Endothelial cell (in vitro differentiated cells): ENCODE results near the gene BLOC1S1. TPM values are rescaled to one million over a fixed set of nuclear protein-coding genes. Genes with fewer than 3 reads are reported as not detected.

Source experiments
- DNase-seq: peaks from one replicate; pipeline ENCODE4 v3.0.0; 2021; ENCODE audit warnings: low spot score
- H3K27ac Mint-ChIP-seq: one replicate; pipeline ENCODE4 v1.8.0; 2021; ENCODE audit warnings: mixed read lengths, inconsistent platforms; ENCODE audit not compliant: unreplicated experiment
- H3K27me3 Mint-ChIP-seq: one replicate; pipeline ENCODE4 v1.8.0; 2021; ENCODE audit warnings: mild to moderate bottlenecking, moderate library complexity, mixed read lengths, inconsistent platforms; ENCODE audit not compliant: unreplicated experiment
- H3K36me3 Mint-ChIP-seq: one replicate; pipeline ENCODE4 v1.8.0; 2021; ENCODE audit warnings: mild to moderate bottlenecking, low read depth, mixed read lengths, inconsistent platforms; ENCODE audit not compliant: unreplicated experiment
- H3K4me1 Mint-ChIP-seq: one replicate; pipeline ENCODE4 v1.8.0; 2021; ENCODE audit warnings: mild to moderate bottlenecking, mixed read lengths, inconsistent platforms; ENCODE audit not compliant: unreplicated experiment
- H3K4me3 Mint-ChIP-seq: one replicate; pipeline ENCODE4 v1.8.0; 2021; ENCODE audit warnings: mild to moderate bottlenecking, mixed read lengths, inconsistent platforms; ENCODE audit not compliant: unreplicated experiment
- H3K9me3 Mint-ChIP-seq: one replicate; pipeline ENCODE4 v1.8.0; 2021; ENCODE audit warnings: mixed read lengths, inconsistent platforms; ENCODE audit not compliant: unreplicated experiment
- CTCF ChIP-seq: fragments of 200-600 bp; sonication (generic); IDR thresholded peaks from one replicate; pipeline ENCODE4 v1.5.0; 2021; ENCODE audit warnings: antibody characterized with exemption; ENCODE audit not compliant: unreplicated experiment
- total RNA-seq: library from RNA; stranded (reverse); fragmentation: NEBNext Ultra II Directional; extraction: Animal tissue kit (Norgen Biotek cat#: 25700); gene quantifications from one replicate; pipeline ENCODE4 v1.2.1, GENCODE V29; 2021; ENCODE audit not compliant: unreplicated experiment

Gene BLOC1S1
- total RNA-seq, 1 donor from 2014 or later, result 66.5 TPM

- Mint-ChIP-seq H3K9me3 (no peaks in the 10 kb centered on the region), H3K4me1 (peaks cover 34% of the 10 kb centered on the region), H3K27me3 (peaks cover 24% of the 10 kb centered on the region), H3K4me3 (no peak overlapping the region), H3K27ac (no peak overlapping the region), H3K36me3 (peaks cover 11% of the 10 kb centered on the region)
- TF ChIP-seq CTCF, result no peak
- DNase-seq, result no peak
Measured at GRCh38 chr12:55713721-55714120, 2.1 kb upstream of the BLOC1S1 start.

DNA sequence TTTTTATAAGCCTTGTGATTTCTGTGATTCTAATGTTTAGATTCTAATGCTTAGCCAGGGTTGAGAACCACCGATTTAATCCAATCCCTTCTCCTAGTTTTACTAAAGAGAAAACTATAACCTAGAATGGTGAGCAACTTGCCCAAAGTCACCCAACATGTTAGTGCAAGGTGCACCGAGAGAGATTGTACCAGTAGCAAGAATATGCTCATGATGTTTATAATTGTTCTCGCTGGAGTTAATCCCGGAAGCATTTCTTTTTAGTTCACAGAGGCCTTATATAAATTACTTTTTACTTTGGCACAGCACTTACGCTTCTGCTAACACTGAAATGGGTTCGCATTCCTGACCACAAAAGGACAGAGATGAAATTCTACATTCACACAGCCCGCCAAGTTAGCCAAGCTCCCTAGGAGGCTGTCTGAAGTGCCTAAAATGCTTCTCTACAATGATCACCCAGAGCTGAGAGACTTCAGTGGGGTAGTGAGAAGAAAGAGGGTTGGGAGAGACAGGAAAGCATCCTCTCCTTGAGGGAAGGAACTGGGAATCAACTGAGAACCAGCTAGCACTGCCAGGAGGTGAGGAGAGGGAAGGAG is 579 bp upstream of the BLOC1S1 start:
- Mint-ChIP-seq H3K4me1 (peaks cover 29% of the 10 kb centered on the region), H3K4me3 (peak overlapping the region; percentile 94), H3K27ac (peak overlapping the region; percentile 96), H3K9me3 (no peaks in the 10 kb centered on the region), H3K36me3 (peaks cover 9% of the 10 kb centered on the region), H3K27me3 (peaks cover 27% of the 10 kb centered on the region)
- TF ChIP-seq CTCF, result no peak
- DNase-seq, result no peak

DNA sequence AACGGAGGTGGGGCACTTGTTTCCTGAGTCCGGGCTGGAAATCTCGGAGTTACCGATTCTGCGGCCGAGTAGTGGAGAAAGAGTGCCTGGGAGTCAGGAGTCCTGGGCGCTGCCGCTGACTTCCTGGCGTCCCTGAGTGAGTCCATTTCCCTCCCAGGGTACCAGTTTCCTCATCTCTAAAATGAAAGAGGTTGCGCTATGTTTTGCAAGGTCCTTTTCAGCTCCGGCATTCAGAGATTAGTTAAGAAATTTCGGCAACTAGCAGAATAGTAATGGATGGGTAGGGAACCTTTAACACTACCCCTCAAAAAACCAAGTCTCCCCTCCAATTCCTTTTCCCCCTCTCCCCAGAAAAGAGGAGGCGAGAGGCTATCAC is 724 bp downstream of the BLOC1S1 start:
- H3K4me3 Mint-ChIP-seq, result peak overlapping the region; percentile 94
- H3K27me3 Mint-ChIP-seq, result peaks cover 27% of the 10 kb centered on the region
- H3K27ac Mint-ChIP-seq, result peak overlapping the region; percentile 84
- H3K36me3 Mint-ChIP-seq, result peaks cover 9% of the 10 kb centered on the region
- H3K9me3 Mint-ChIP-seq, result no peaks in the 10 kb centered on the region
- TF ChIP-seq CTCF, result no peak
- no peak for DNase-seq
- peaks cover 29% of the 10 kb centered on the region for H3K4me1 Mint-ChIP-seq

DNA sequence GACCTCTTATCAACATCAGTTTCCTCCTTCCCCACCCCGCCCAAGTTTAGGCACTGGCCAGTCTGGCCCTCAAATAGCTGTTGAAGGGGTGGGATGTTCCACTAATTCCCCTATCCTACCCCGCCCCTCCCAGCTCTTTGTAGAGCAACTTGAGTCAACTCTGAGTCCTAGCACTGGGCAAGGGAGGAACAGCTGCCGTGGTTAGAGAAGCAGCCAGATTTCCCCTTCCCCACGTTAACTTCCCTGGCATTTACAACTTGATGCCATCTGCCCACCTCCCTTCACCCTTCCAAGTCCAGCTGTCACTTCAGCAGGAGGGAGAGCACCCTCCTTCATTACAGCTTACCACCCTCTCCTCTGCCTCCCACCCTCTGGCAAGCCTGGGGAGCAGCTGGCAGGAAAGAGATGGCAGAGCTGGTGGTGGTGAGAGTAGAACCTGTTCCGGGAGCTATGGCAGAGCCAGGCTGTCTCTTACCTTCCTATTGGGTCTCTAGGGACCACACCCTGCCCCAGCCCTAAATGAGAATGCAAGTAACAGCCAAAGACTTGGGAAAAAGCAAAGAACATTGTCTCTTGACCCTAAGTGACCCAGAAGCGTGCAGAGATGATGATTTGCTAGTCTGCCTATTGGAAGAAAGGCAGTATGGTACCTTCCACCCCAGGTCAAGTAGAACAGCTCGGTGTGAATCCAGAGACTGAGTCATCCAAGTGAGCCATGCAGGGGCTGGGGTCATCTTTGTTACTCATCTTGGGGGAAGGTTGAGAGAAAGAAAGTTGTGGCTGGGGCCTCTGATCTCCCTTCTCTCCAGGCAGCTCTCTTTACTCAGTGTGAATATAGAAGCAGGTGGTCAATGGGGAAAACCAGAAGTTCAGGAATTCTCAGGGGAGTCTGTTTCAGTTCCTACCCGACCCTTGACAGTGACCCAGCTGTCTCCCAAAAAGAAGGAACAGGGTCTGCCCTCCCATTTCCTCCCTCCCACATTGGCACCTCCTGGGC is 1.5 kb downstream of the BLOC1S1 start:
- peaks cover 9% of the 10 kb centered on the region for H3K36me3 Mint-ChIP-seq
- no peaks in the 10 kb centered on the region for H3K9me3 Mint-ChIP-seq
- peaks cover 29% of the 10 kb centered on the region for H3K4me1 Mint-ChIP-seq
- TF ChIP-seq CTCF, result no peak
- DNase-seq, result no peak
- H3K27ac Mint-ChIP-seq, result peak overlapping the region; percentile 84
- peaks cover 27% of the 10 kb centered on the region for H3K27me3 Mint-ChIP-seq
- peak overlapping the region; percentile 94 for H3K4me3 Mint-ChIP-seq

GRCh38 chr12:55718015-55718414 is 2.2 kb downstream of the BLOC1S1 start:
- Mint-ChIP-seq H3K9me3 (no peaks in the 10 kb centered on the region), H3K27me3 (peaks cover 29% of the 10 kb centered on the region), H3K4me3 (peak overlapping the region; percentile 94), H3K27ac (peak overlapping the region; percentile 76), H3K4me1 (peaks cover 29% of the 10 kb centered on the region), H3K36me3 (peaks cover 9% of the 10 kb centered on the region)
- DNase-seq, result no peak
- no peak for TF ChIP-seq CTCF
